Measurements from ENCODE around the gene DSTN. TPM values are rescaled to one million over a fixed set of nuclear protein-coding genes. Genes with fewer than 3 reads are reported as not detected.

The DSTN gene
- total RNA-seq, 1 experiment from 2014 or later = 412 TPM

DNA sequence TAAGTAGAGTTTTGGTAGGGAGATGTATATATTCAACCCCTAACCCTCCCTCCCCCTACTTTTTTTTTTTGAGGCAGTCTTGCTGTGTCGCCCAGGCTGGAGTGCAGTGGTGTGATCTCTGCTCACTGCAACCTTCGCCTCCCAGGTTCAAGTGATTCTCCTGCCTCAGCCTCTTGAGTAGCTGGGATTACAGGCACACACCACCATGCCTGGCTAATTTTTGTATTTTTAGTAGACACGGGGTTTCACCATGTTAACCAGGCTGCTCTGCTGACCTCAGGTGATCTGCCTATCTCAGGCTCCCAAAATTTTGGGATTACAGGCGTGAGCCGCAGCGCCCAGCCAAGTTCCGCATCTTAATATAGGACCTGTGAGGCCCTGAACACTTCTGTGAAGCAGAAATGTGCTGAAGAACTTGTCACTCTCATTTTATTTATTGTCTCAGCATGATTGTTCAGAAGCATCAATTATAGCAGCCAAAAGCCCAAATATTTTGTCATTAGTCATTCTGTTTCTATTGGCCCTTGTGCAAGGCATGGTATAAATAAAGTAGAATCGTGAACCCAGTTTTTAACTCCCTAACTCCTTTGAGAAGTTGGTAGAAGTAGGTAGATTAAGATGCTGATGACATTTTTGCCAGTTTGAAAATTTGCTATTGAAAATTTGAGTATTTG lies 19.4 kb downstream of the DSTN start:
- POLR2A ChIA-PET = interaction anchor here (0.6 kb wide), 1 partner anchor 19 kb away, joined by 8 read pairs; the partner anchor contains the start of gene DSTN
- DNase-seq (ENCODE audit: low read depth, low spot score) = no peak
- no TSS peak for BruUV-seq (replicated peaks)

DNA sequence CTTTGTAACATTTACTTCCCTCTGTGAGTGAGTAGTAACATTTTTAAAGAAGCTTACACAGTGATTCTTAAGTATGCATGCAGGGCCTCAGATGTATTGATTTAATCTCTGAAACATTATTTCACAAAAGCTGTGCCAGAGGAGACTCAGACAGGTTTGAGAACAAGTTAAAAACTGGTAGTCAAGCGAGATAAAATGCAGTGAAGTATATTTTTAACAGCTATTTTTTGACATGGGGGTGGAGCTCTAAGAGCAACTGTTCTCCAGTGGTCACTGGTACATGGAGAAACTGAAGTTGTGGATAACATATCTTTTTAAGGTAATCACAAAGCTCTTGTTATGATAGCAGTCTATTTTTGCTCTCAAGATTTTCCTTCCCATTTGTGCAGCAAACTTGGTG lies 20.4 kb downstream of the DSTN start:
- intact Hi-C loops (cut with micrococcal nuclease; ENCODE audit: unreplicated experiment) = no loop called here
- ATAC-seq = no peak
- in situ Hi-C loops (cut with HindIII; ENCODE audit: low pct_unique_long_range_greater_than_20kb, low sequenced_read_pairs) = no loop called here
- ChIA-PET POLR2A (no interaction called here), CTCF (no interaction called here)
- no peak overlapping the region for H3K4me3 ChIP-seq (ENCODE audit: low read depth in 2 of 2, low read length in 2 of 2)
- TF ChIP-seq SIN3A (IDR thresholded peaks at IDR 0.05; ENCODE audit: borderline replicate concordance, insufficient read depth, low read depth, low read length) (no peak), POLR2AphosphoS5 (IDR thresholded peaks at IDR 0.05; ENCODE audit: low read depth, low read length) (no peak), TCF7L2 (IDR thresholded peaks at IDR 0.05; ENCODE audit: low read depth, low read length) (no peak)
- TF ChIP-seq, protein P1, sequence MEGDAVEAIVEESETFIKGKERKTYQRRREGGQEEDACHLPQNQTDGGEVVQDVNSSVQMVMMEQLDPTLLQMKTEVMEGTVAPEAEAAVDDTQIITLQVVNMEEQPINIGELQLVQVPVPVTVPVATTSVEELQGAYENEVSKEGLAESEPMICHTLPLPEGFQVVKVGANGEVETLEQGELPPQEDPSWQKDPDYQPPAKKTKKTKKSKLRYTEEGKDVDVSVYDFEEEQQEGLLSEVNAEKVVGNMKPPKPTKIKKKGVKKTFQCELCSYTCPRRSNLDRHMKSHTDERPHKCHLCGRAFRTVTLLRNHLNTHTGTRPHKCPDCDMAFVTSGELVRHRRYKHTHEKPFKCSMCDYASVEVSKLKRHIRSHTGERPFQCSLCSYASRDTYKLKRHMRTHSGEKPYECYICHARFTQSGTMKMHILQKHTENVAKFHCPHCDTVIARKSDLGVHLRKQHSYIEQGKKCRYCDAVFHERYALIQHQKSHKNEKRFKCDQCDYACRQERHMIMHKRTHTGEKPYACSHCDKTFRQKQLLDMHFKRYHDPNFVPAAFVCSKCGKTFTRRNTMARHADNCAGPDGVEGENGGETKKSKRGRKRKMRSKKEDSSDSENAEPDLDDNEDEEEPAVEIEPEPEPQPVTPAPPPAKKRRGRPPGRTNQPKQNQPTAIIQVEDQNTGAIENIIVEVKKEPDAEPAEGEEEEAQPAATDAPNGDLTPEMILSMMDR (IDR thresholded peaks at IDR 0.05) = no peak
- TF ChIP-seq, protein P2, sequence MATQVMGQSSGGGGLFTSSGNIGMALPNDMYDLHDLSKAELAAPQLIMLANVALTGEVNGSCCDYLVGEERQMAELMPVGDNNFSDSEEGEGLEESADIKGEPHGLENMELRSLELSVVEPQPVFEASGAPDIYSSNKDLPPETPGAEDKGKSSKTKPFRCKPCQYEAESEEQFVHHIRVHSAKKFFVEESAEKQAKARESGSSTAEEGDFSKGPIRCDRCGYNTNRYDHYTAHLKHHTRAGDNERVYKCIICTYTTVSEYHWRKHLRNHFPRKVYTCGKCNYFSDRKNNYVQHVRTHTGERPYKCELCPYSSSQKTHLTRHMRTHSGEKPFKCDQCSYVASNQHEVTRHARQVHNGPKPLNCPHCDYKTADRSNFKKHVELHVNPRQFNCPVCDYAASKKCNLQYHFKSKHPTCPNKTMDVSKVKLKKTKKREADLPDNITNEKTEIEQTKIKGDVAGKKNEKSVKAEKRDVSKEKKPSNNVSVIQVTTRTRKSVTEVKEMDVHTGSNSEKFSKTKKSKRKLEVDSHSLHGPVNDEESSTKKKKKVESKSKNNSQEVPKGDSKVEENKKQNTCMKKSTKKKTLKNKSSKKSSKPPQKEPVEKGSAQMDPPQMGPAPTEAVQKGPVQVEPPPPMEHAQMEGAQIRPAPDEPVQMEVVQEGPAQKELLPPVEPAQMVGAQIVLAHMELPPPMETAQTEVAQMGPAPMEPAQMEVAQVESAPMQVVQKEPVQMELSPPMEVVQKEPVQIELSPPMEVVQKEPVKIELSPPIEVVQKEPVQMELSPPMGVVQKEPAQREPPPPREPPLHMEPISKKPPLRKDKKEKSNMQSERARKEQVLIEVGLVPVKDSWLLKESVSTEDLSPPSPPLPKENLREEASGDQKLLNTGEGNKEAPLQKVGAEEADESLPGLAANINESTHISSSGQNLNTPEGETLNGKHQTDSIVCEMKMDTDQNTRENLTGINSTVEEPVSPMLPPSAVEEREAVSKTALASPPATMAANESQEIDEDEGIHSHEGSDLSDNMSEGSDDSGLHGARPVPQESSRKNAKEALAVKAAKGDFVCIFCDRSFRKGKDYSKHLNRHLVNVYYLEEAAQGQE (IDR thresholded peaks at IDR 0.05; ENCODE audit: insufficient read depth in 1 of 2, low read depth in 2 of 2, low read length in 1 of 2) = no peak
- no peaks in the 10 kb centered on the region for H3K36me3 ChIP-seq (ENCODE audit: control insufficient read depth, insufficient read depth, low read length)
- peaks cover 44% of the 10 kb centered on the region; the same call in 1 of the 2 replicates for H3K4me1 ChIP-seq (ENCODE audit: control insufficient read depth, insufficient read depth, low read length)
- no peak for DNase-seq (ENCODE audit: low read depth, low spot score)
- no peaks in the 10 kb centered on the region for H3K9me3 ChIP-seq (ENCODE audit: control insufficient read depth, insufficient read depth, low read depth, low read length)
- no peak overlapping the region for H3K27ac ChIP-seq (ENCODE audit: low read length)
- H3K27me3 ChIP-seq (ENCODE audit: control insufficient read depth, insufficient read depth, low read length) = no peaks in the 10 kb centered on the region
- BruUV-seq (replicated peaks) = no TSS peak

More for the DNA sequence above, 19.4 kb downstream of the DSTN start:
- no peak overlapping the region for H3K27ac ChIP-seq (ENCODE audit: low read length)
- no peaks in the 10 kb centered on the region for H3K36me3 ChIP-seq (ENCODE audit: control insufficient read depth, insufficient read depth, low read length)
- H3K4me1 ChIP-seq (ENCODE audit: control insufficient read depth, insufficient read depth, low read length) = peaks cover 37% of the 10 kb centered on the region; the same call in 1 of the 2 replicates
- intact Hi-C loops (cut with micrococcal nuclease; ENCODE audit: unreplicated experiment) (no loop called here), in situ Hi-C loops (cut with HindIII; ENCODE audit: low pct_unique_long_range_greater_than_20kb, low sequenced_read_pairs) (no loop called here)
- TF ChIP-seq TCF7L2 (IDR thresholded peaks at IDR 0.05; ENCODE audit: low read depth, low read length) (no peak), POLR2AphosphoS5 (IDR thresholded peaks at IDR 0.05; ENCODE audit: low read depth, low read length) (no peak), SIN3A (IDR thresholded peaks at IDR 0.05; ENCODE audit: borderline replicate concordance, insufficient read depth, low read depth, low read length) (no peak)
- TF ChIP-seq, protein P1 (IDR thresholded peaks at IDR 0.05) = no peak
- TF ChIP-seq, protein P2 (IDR thresholded peaks at IDR 0.05; ENCODE audit: insufficient read depth in 1 of 2, low read depth in 2 of 2, low read length in 1 of 2) = no peak
- CTCF ChIA-PET = no interaction called here
- H3K9me3 ChIP-seq (ENCODE audit: control insufficient read depth, insufficient read depth, low read depth, low read length) = no peaks in the 10 kb centered on the region
- H3K27me3 ChIP-seq (ENCODE audit: control insufficient read depth, insufficient read depth, low read length) = no peaks in the 10 kb centered on the region
- H3K4me3 ChIP-seq (ENCODE audit: low read depth in 2 of 2, low read length in 2 of 2) = no peak overlapping the region
- peak; percentile 13; the same call in 1 of the 2 replicates for ATAC-seq

All from Panc1 (cell line).